H9 (cell line): ENCODE data around the gene KRTAP5-4. TPM values are rescaled to one million over a fixed set of nuclear protein-coding genes. Genes with fewer than 3 reads are reported as not detected.

Experiments used
- DNase-seq: peaks from one replicate; pipeline ENCODE4 v3.0.0-alpha.2; 2017
- H2AFZ ChIP-seq: one replicate; pipeline ENCODE4 v1.6.1; 2013; ENCODE audit warnings: mild to moderate bottlenecking, low read length, control low read depth, moderate library complexity
- H2AK5ac ChIP-seq: 2 replicates; pipeline ENCODE4 v1.6.1; 2013; ENCODE audit warnings: low read length, control low read depth, mixed read lengths; ENCODE audit not compliant: insufficient read length
- H2BK120ac ChIP-seq: one replicate; pipeline ENCODE4 v1.6.1; 2013; ENCODE audit warnings: low read depth, mild to moderate bottlenecking, low read length, control low read depth, inconsistent platforms; ENCODE audit not compliant: poor library complexity, severe bottlenecking
- H2BK12ac ChIP-seq: 2 replicates; pipeline ENCODE4 v1.6.1; 2013; ENCODE audit warnings: low read length, control low read depth, mixed read lengths, low read depth; ENCODE audit not compliant: insufficient read length
- H2BK15ac ChIP-seq: 2 replicates; pipeline ENCODE4 v1.6.1; 2013; ENCODE audit warnings: low read depth, low read length, control low read depth
- H2BK20ac ChIP-seq: one replicate; pipeline ENCODE4 v1.6.1; 2013; ENCODE audit warnings: low read depth, mild to moderate bottlenecking, low read length, control low read depth, inconsistent platforms; ENCODE audit not compliant: poor library complexity, severe bottlenecking
- H2BK5ac ChIP-seq: 2 replicates; pipeline ENCODE4 v1.6.1; 2013; ENCODE audit warnings: low read length, control low read depth, mixed read lengths; ENCODE audit not compliant: insufficient read length
- H3K14ac ChIP-seq: 2 replicates; pipeline ENCODE4 v1.6.1; 2013; ENCODE audit warnings: low read length, control low read depth; ENCODE audit not compliant: insufficient read depth
- H3K18ac ChIP-seq: 2 replicates; pipeline ENCODE4 v1.6.1; 2013; ENCODE audit warnings: low read depth, mild to moderate bottlenecking, mixed read lengths, low read length, control low read depth; ENCODE audit not compliant: insufficient read length
- H3K23ac ChIP-seq: 2 replicates; pipeline ENCODE4 v1.6.1; 2013; ENCODE audit warnings: low read length, control low read depth, mixed read lengths, low read depth; ENCODE audit not compliant: insufficient read length
- H3K23me2 ChIP-seq: 2 replicates; pipeline ENCODE4 v1.6.1; 2013; ENCODE audit warnings: low read depth, mild to moderate bottlenecking, mixed read lengths, low read length, control low read depth; ENCODE audit not compliant: insufficient read length, poor library complexity, severe bottlenecking
- H3K27ac ChIP-seq: 2 replicates; pipeline ENCODE4 v1.5.1; 2013; ENCODE audit warnings: low read length, control low read depth, mixed read lengths, low read depth; ENCODE audit not compliant: insufficient read length
- H3K27me3 ChIP-seq: 2 replicates; pipeline ENCODE4 v1.6.1; 2013; ENCODE audit warnings: low read length, control low read depth, inconsistent platforms; ENCODE audit not compliant: insufficient read depth
- H3K4ac ChIP-seq: 2 replicates; pipeline ENCODE4 v1.6.1; 2013; ENCODE audit warnings: low read depth, mild to moderate bottlenecking, control low read depth, inconsistent platforms, low read length, moderate library complexity
- H3K4me1 ChIP-seq: 2 replicates; pipeline ENCODE4 v1.6.1; 2013; ENCODE audit warnings: low read length, control low read depth, inconsistent platforms; ENCODE audit not compliant: insufficient read depth
- H3K4me2 ChIP-seq: 2 replicates; pipeline ENCODE4 v1.6.1; 2013; ENCODE audit warnings: low read length, control low read depth, mixed read lengths; ENCODE audit not compliant: insufficient read length, insufficient read depth
- H3K56ac ChIP-seq: 2 replicates; pipeline ENCODE4 v1.6.1; 2013; ENCODE audit warnings: low read depth, mild to moderate bottlenecking, mixed read lengths, low read length, control low read depth; ENCODE audit not compliant: insufficient read length
- H3K79me1 ChIP-seq: 2 replicates; pipeline ENCODE4 v1.6.1; 2013; ENCODE audit warnings: low read depth, mild to moderate bottlenecking, moderate library complexity, low read length, control low read depth, inconsistent platforms; ENCODE audit not compliant: insufficient read depth, poor library complexity, severe bottlenecking
- H3K79me2 ChIP-seq: 2 replicates; pipeline ENCODE4 v1.6.1; 2013; ENCODE audit warnings: low read length, control low read depth, inconsistent platforms; ENCODE audit not compliant: insufficient read depth
- H3K9ac ChIP-seq: 2 replicates; pipeline ENCODE4 v1.6.1; 2013; ENCODE audit warnings: low read length, control low read depth, mixed read lengths; ENCODE audit not compliant: insufficient read length; ENCODE audit errors: extremely low read depth
- H3K9me3 ChIP-seq: one replicate; pipeline ENCODE4 v1.6.1; 2013; ENCODE audit warnings: low read depth, low read length, inconsistent platforms; ENCODE audit not compliant: control insufficient read depth
- H3T11ph ChIP-seq: one replicate; pipeline ENCODE4 v1.6.1; 2013; ENCODE audit warnings: mild to moderate bottlenecking, low read length, control low read depth, inconsistent platforms
- H4K20me1 ChIP-seq: one replicate; pipeline ENCODE4 v1.6.1; 2013; ENCODE audit not compliant: control insufficient read depth, insufficient read length, insufficient read depth
- H4K5ac ChIP-seq: 2 replicates; pipeline ENCODE4 v1.6.1; 2013; ENCODE audit warnings: low read depth, mild to moderate bottlenecking, mixed read lengths, low read length, control low read depth; ENCODE audit not compliant: insufficient read length
- H4K8ac ChIP-seq: replicated peaks from 2 replicates; pipeline ENCODE4 v1.6.1; 2013; ENCODE audit warnings: low read length, control low read depth, mixed read lengths, low read depth; ENCODE audit not compliant: insufficient read length
- H4K91ac ChIP-seq: 2 replicates; pipeline ENCODE4 v1.6.1; 2013; ENCODE audit warnings: low read depth, mild to moderate bottlenecking, moderate library complexity, mixed read lengths, low read length, control low read depth; ENCODE audit not compliant: insufficient read length
- H3K27ac Mint-ChIP-seq, 3 experiments: 2 replicates in 2 of 3; 3 replicates in 1 of 3; pipeline ENCODE4 v1.8.0; 2020 to 2021; ENCODE audit warnings: mixed read lengths in 3 of 3, mild to moderate bottlenecking in 1 of 3, moderate library complexity in 1 of 3
- H3K27me3 Mint-ChIP-seq: 2 replicates; pipeline ENCODE4 v1.8.0; 2021; ENCODE audit warnings: low read depth, mild to moderate bottlenecking, moderate library complexity, mixed read lengths
- H3K36me3 Mint-ChIP-seq, 3 experiments: 2 replicates in 2 of 3; 3 replicates in 1 of 3; pipeline ENCODE4 v1.8.0; 2020 to 2021; ENCODE audit warnings: low read depth in 3 of 3, mixed read lengths in 3 of 3; ENCODE audit not compliant: insufficient read depth in 1 of 3
- H3K4me1 Mint-ChIP-seq, 2 experiments: 2 replicates each; pipeline ENCODE4 v1.8.0; 2020; ENCODE audit warnings: mixed read lengths in 2 of 2
- H3K4me3 Mint-ChIP-seq, 2 experiments: 2 replicates in 1 of 2; 3 replicates in 1 of 2; pipeline ENCODE4 v1.8.0; 2020 to 2021; ENCODE audit warnings: mild to moderate bottlenecking in 2 of 2, mixed read lengths in 2 of 2, moderate library complexity in 1 of 2
- H3K9me3 Mint-ChIP-seq, 2 experiments: 2 replicates in 1 of 2; 3 replicates in 1 of 2; pipeline ENCODE4 v1.8.0; 2020; ENCODE audit warnings: mild to moderate bottlenecking in 2 of 2, mixed read lengths in 2 of 2, moderate library complexity in 1 of 2
- CTCF ChIP-seq: fragments of 200-600 bp; sonication (generic); conservative IDR thresholded peaks from 3 replicates; pipeline ENCODE4 v1.8.0; 2021; ENCODE audit warnings: antibody characterized with exemption, mild to moderate bottlenecking
- WGBS: extraction: QIAGEN DNeasy Blood & Tissue Kit; methylation state at CpG from one replicate; pipeline ENCODE4 v1.1.7; 2013; ENCODE audit warnings: missing lambda C conversion rate, low lambda C conversion rate, mixed read lengths; ENCODE audit not compliant: insufficient read length; ENCODE audit errors: extremely low coverage; 5-methylcytosine and 5-hydroxymethylcytosine counted together
- total RNA-seq: library from RNA; stranded (reverse); gene quantifications from 2 replicates; pipeline ENCODE4 v1.2.1, GENCODE V29; 2021

The KRTAP5-4 gene
- total RNA-seq, 1 experiment from 2014 or later = not detected

GRCh38 chr11:1628506-1629325 lies 6.8 kb upstream of the KRTAP5-4 start:
- H2BK120ac ChIP-seq = no peak overlapping the region
- Mint-ChIP-seq H3K27ac (peak overlapping the region in 1 of 3 experiments; percentile 52; a peak in 1 of 7 replicates), H3K27me3 (peaks cover 69% of the 10 kb centered on the region), H3K9me3 (no peaks in the 10 kb centered on the region; a peak in 1 of 5 replicates), H3K36me3 (no peaks in the 10 kb centered on the region), H3K4me3 (no peak overlapping the region; a peak in 1 of 5 replicates), H3K4me1 (peaks cover 7 to 10% of the 10 kb centered on the region in 2 experiments)
- no peak overlapping the region for H2BK12ac ChIP-seq
- H4K20me1 ChIP-seq = no peaks in the 10 kb centered on the region
- no peak overlapping the region for H2BK15ac ChIP-seq
- H4K91ac ChIP-seq = no peak overlapping the region
- H3K9ac ChIP-seq = no peak overlapping the region
- no peak overlapping the region for H3T11ph ChIP-seq
- no peak overlapping the region for H2BK5ac ChIP-seq
- H2AFZ ChIP-seq = no peak overlapping the region
- H2BK20ac ChIP-seq = no peak overlapping the region
- H4K8ac ChIP-seq = no peak overlapping the region
- H3K9me3 ChIP-seq = no peaks in the 10 kb centered on the region
- H3K4me2 ChIP-seq = no peak overlapping the region
- H2AK5ac ChIP-seq = no peak overlapping the region
- no peak overlapping the region for H3K23ac ChIP-seq
- H3K27ac ChIP-seq = no peak overlapping the region
- WGBS = no CpG with 5 or more reads among the region's 35 CpGs
- no peak overlapping the region for H3K14ac ChIP-seq
- no peak overlapping the region for H4K5ac ChIP-seq
- H3K27me3 ChIP-seq = no peaks in the 10 kb centered on the region; the same call in 1 of the 2 replicates
- no peaks in the 10 kb centered on the region for H3K79me1 ChIP-seq
- no peaks in the 10 kb centered on the region for H3K79me2 ChIP-seq
- H3K4me1 ChIP-seq = no peaks in the 10 kb centered on the region; the same call in 1 of the 2 replicates
- H3K18ac ChIP-seq = no peak overlapping the region
- DNase-seq = peak; percentile 84
- H3K23me2 ChIP-seq = no peaks in the 10 kb centered on the region
- TF ChIP-seq CTCF = peak; percentile 98
- no peak overlapping the region for H3K4ac ChIP-seq
- no peak overlapping the region for H3K56ac ChIP-seq
